Neural cell (in vitro differentiated cells): ENCODE measurements around the gene TMEM186. TPM values are rescaled to one million over a fixed set of nuclear protein-coding genes. Genes with fewer than 3 reads are reported as not detected.

Experiments used
- H2AFZ ChIP-seq: fragments of 200-600, 300-800 bp; sonication (generic), shearing (Covaris generic); 2 replicates; pipeline ENCODE4 v1.6.0; 2014; ENCODE audit warnings: low read depth, mild to moderate bottlenecking, antibody characterized with exemption, low read length, moderate library complexity
- H3F3A ChIP-seq: fragments of 200-600 bp; shearing (Covaris generic); 2 replicates; pipeline ENCODE4 v1.6.1; 2016; ENCODE audit warnings: mild to moderate bottlenecking, moderate library complexity, mixed read lengths, antibody characterized with exemption, low read length; ENCODE audit not compliant: insufficient read depth, poor library complexity, severe bottlenecking
- H3K27ac ChIP-seq: fragments of 200-600, 300-800 bp; sonication (generic), shearing (Covaris generic); 2 replicates; pipeline ENCODE4 v1.5.1; 2014; ENCODE audit warnings: mild to moderate bottlenecking, low read length, moderate library complexity
- H3K27me3 ChIP-seq: fragments of 300-800, 200-600 bp; sonication (generic), shearing (Covaris generic); 2 replicates; pipeline ENCODE4 v1.6.0; 2014; ENCODE audit warnings: mild to moderate bottlenecking, low read depth, low read length, moderate library complexity; ENCODE audit not compliant: insufficient read depth
- H3K36me3 ChIP-seq: fragments of 300-800, 200-600 bp; sonication (generic), shearing (Covaris generic); 2 replicates; pipeline ENCODE4 v1.5.1; 2014; ENCODE audit warnings: mild to moderate bottlenecking, antibody characterized with exemption, low read length, moderate library complexity; ENCODE audit not compliant: insufficient read depth
- H3K4me2 ChIP-seq: fragments of 300-800, 200-600 bp; sonication (generic), shearing (Covaris generic); 2 replicates; pipeline ENCODE4 v1.6.0; 2014; ENCODE audit warnings: mild to moderate bottlenecking, low read length
- H3K4me3 ChIP-seq: fragments of 300-800, 200-600 bp; sonication (generic), shearing (Covaris generic); 2 replicates; pipeline ENCODE4 v1.5.1; 2014; ENCODE audit warnings: mild to moderate bottlenecking, low read length, moderate library complexity
- H3K79me2 ChIP-seq: fragments of 200-600 bp; shearing (Covaris generic); replicated peaks from 2 replicates; pipeline ENCODE4 v1.6.0; 2014; ENCODE audit warnings: mild to moderate bottlenecking, low read length, moderate library complexity; ENCODE audit not compliant: insufficient read depth
- H3K9ac ChIP-seq: fragments of 300-800, 200-600 bp; sonication (generic), shearing (Covaris generic); 2 replicates; pipeline ENCODE4 v1.6.1; 2016; ENCODE audit warnings: mild to moderate bottlenecking, low read length, mixed read lengths
- H3K9me2 ChIP-seq: fragments of 200-600 bp; shearing (Covaris generic); 2 replicates; pipeline ENCODE4 v1.6.1; 2016; ENCODE audit warnings: mild to moderate bottlenecking, low read length, mixed read lengths; ENCODE audit not compliant: insufficient read depth
- H3K9me3 ChIP-seq: fragments of 200-600, 300-800 bp; sonication (generic), shearing (Covaris generic); 2 replicates; pipeline ENCODE4 v1.6.1; 2016; ENCODE audit warnings: mild to moderate bottlenecking, mixed run types, low read length, moderate library complexity, mixed read lengths
- H4K20me1 ChIP-seq: fragments of 200-600 bp; shearing (Covaris generic); 2 replicates; pipeline ENCODE4 v1.6.1; 2016; ENCODE audit warnings: mild to moderate bottlenecking, mixed run types; ENCODE audit not compliant: insufficient read depth
- CTCF ChIP-seq: fragments of 450-650 bp; IDR thresholded peaks from 2 replicates; pipeline ENCODE4 v1.5.1; 2014; ENCODE audit warnings: antibody characterized with exemption, mild to moderate bottlenecking, moderate library complexity; ENCODE audit not compliant: poor library complexity, severe bottlenecking
- EP300 ChIP-seq: fragments of 450-650 bp; conservative IDR thresholded peaks from 2 replicates; pipeline ENCODE4 v1.6.1; 2014; ENCODE audit warnings: antibody characterized with exemption, mild to moderate bottlenecking, moderate library complexity; ENCODE audit not compliant: poor library complexity, severe bottlenecking
- EZH2 ChIP-seq: fragments of 200-600, 300-800 bp; shearing (Covaris generic), sonication (generic); IDR thresholded peaks from 2 replicates; pipeline ENCODE4 v1.6.1; 2014; ENCODE audit warnings: antibody characterized with exemption, low read length, borderline replicate concordance, mild to moderate bottlenecking; ENCODE audit not compliant: insufficient read depth, poor library complexity, severe bottlenecking
- MXI1 ChIP-seq: fragments of 450-650 bp; conservative IDR thresholded peaks from 2 replicates; pipeline ENCODE4 v1.6.1; 2014; ENCODE audit warnings: antibody characterized with exemption, mild to moderate bottlenecking; ENCODE audit not compliant: poor library complexity, severe bottlenecking
- POLR2AphosphoS5 ChIP-seq: IDR thresholded peaks from 2 replicates; pipeline ENCODE4 v1.6.1; 2012
- RAD21 ChIP-seq: fragments of 450-650 bp; conservative IDR thresholded peaks from 2 replicates; pipeline ENCODE4 v1.6.1; 2014; ENCODE audit warnings: antibody characterized with exemption, mild to moderate bottlenecking, moderate library complexity
- REST ChIP-seq: IDR thresholded peaks from 2 replicates; pipeline ENCODE4 v1.6.1; 2012; ENCODE audit warnings: borderline replicate concordance
- SMC3 ChIP-seq: fragments of 450-650 bp; conservative IDR thresholded peaks from 2 replicates; pipeline ENCODE4 v1.6.1; 2014; ENCODE audit warnings: antibody characterized with exemption, mild to moderate bottlenecking, moderate library complexity; ENCODE audit not compliant: poor library complexity
- TAF1 ChIP-seq: IDR thresholded peaks from 2 replicates; pipeline ENCODE4 v1.6.1; 2012; ENCODE audit warnings: low read depth
- polyA plus RNA-seq: library from polyadenylated mRNA; depleted of rRNA; stranded (reverse); fragments of >200 nt; gene quantifications from 2 replicates; pipeline ENCODE4 v1.2.3, GENCODE V29; 2014

The TMEM186 gene
- polyA plus RNA-seq, 1 donor from 2014 or later: 7.7 TPM

- Histone ChIP-seq H4K20me1 (no peaks in the 10 kb centered on the region), H3K4me2 (no peak overlapping the region), H3K9me2 (no peaks in the 10 kb centered on the region), H3K9me3 (no peaks in the 10 kb centered on the region), H2AFZ (no peak overlapping the region), H3K79me2 (no peaks in the 10 kb centered on the region), H3F3A (no peaks in the 10 kb centered on the region), H3K9ac (no peak overlapping the region), H3K27ac (no peak overlapping the region), H3K27me3 (no peaks in the 10 kb centered on the region), H3K36me3 (peaks cover 10% of the 10 kb centered on the region), H3K4me3 (no peak overlapping the region)
- TF ChIP-seq MXI1 (no peak), CTCF (no peak), TAF1 (no peak), EP300 (no peak)
Measured at GRCh38 chr16:8775359-8775758, 22.1 kb downstream of the TMEM186 start.

- Histone ChIP-seq H3K27ac (no peak overlapping the region), H3K36me3 (peaks cover 10% of the 10 kb centered on the region), H3K4me3 (no peak overlapping the region), H4K20me1 (no peaks in the 10 kb centered on the region), H2AFZ (no peak overlapping the region), H3K9me2 (no peaks in the 10 kb centered on the region), H3F3A (no peaks in the 10 kb centered on the region), H3K27me3 (no peaks in the 10 kb centered on the region), H3K79me2 (no peaks in the 10 kb centered on the region), H3K4me2 (no peak overlapping the region), H3K9ac (no peak overlapping the region), H3K9me3 (no peaks in the 10 kb centered on the region)
- no peak for TF ChIP-seq REST
Measured at GRCh38 chr16:8774208-8774607, 23.2 kb downstream of the TMEM186 start.

GRCh38 chr16:8773537-8773936 is 23.9 kb downstream of the TMEM186 start:
- no peak overlapping the region for H3K4me2 ChIP-seq
- no peaks in the 10 kb centered on the region for H4K20me1 ChIP-seq
- H3K79me2 ChIP-seq: no peaks in the 10 kb centered on the region
- no peaks in the 10 kb centered on the region for H3K9me2 ChIP-seq
- H3F3A ChIP-seq: no peaks in the 10 kb centered on the region
- H2AFZ ChIP-seq: no peak overlapping the region
- H3K27ac ChIP-seq: no peak overlapping the region
- H3K36me3 ChIP-seq: peaks cover 10% of the 10 kb centered on the region
- H3K9me3 ChIP-seq: no peaks in the 10 kb centered on the region
- no peaks in the 10 kb centered on the region for H3K27me3 ChIP-seq
- no peak overlapping the region for H3K4me3 ChIP-seq
- TF ChIP-seq POLR2AphosphoS5 (no peak), RAD21 (no peak), SMC3 (no peak), EZH2 (no peak), CTCF (no peak), EP300 (no peak), TAF1 (no peak), MXI1 (no peak), REST (no peak)
- H3K9ac ChIP-seq: no peak overlapping the region
